Fibroblast of mammary gland (primary cell): ENCODE data around the gene SERPINF2.

Experiments
- DNase-seq: peaks from one replicate; pipeline ENCODE4 v3.0.0-alpha.2; 2010; ENCODE audit warnings: low read depth
- H3K4me3 ChIP-seq: 2 replicates; pipeline ENCODE4 v1.5.1; 2011; ENCODE audit warnings: low read depth, mild to moderate bottlenecking, low read length, moderate library complexity; ENCODE audit not compliant: control insufficient read depth
- CTCF ChIP-seq: conservative IDR thresholded peaks from 2 replicates; pipeline ENCODE4 v1.5.1; 2011; ENCODE audit warnings: low read depth, low read length, inconsistent platforms; ENCODE audit not compliant: control insufficient read depth, insufficient read depth

The SERPINF2 gene

GRCh38 chr17:1724869-1725641 is 17.6 kb upstream of the SERPINF2 start:
- no peak for TF ChIP-seq CTCF
- DNase-seq = no peak
- H3K4me3 ChIP-seq = peak overlapping the region; percentile 45

- no peak for DNase-seq
- H3K4me3 ChIP-seq = peak overlapping the region; percentile 45
- no peak for TF ChIP-seq CTCF
Observed at GRCh38 chr17:1725642-1726511, 16.8 kb upstream of the SERPINF2 start.

GRCh38 chr17:1726626-1727257 is 15.9 kb upstream of the SERPINF2 start:
- DNase-seq = no peak
- TF ChIP-seq CTCF = no peak
- no peak overlapping the region for H3K4me3 ChIP-seq

- TF ChIP-seq CTCF = no peak
- H3K4me3 ChIP-seq = no peak overlapping the region
- no peak for DNase-seq
Observed at GRCh38 chr17:1727258-1727789, 15.3 kb upstream of the SERPINF2 start.

- no peak overlapping the region for H3K4me3 ChIP-seq
- TF ChIP-seq CTCF = no peak
- DNase-seq = no peak
Observed at GRCh38 chr17:1727876-1728630, 14.6 kb upstream of the SERPINF2 start.

GRCh38 chr17:1729966-1730325 is 12.7 kb upstream of the SERPINF2 start:
- no peak overlapping the region for H3K4me3 ChIP-seq
- no peak for DNase-seq
- no peak for TF ChIP-seq CTCF
